ENCODE data around the gene OR9Q1. TPM values are rescaled to one million over a fixed set of nuclear protein-coding genes. Genes with fewer than 3 reads are reported as not detected.

Gene OR9Q1
- total RNA-seq, 1 donor from 2014 or later, result not detected

Other genes with a start within 250 kb of the OR9Q1 start
- gene OR6Q1, start 7.1 kb downstream of the OR9Q1 start, total RNA-seq, result not detected
- not detected for gene OR9I1, start 101.6 kb downstream of the OR9Q1 start, total RNA-seq
- gene OR9Q2, start 165.2 kb downstream of the OR9Q1 start, total RNA-seq, result not detected
- gene OR1S2, start 180.3 kb downstream of the OR9Q1 start, total RNA-seq, result not detected
- gene OR1S1, start 188.8 kb downstream of the OR9Q1 start, total RNA-seq, result not detected
- not detected for gene OR10Q1, start 205.0 kb downstream of the OR9Q1 start, total RNA-seq
- gene OR10W1, start 244.4 kb downstream of the OR9Q1 start, total RNA-seq, result not detected